Activated CD4-positive, alpha-beta memory T cell treated with anti-CD3 and anti-CD28 coated beads for 36 hours (primary cell): ENCODE measurements around the gene THAP10. TPM values are rescaled to one million over a fixed set of nuclear protein-coding genes. Genes with fewer than 3 reads are reported as not detected.

Experiments used
- CTCF ChIA-PET: fragments of 350-600 bp; sonication (Branson Sonifier 250); formaldehyde crosslinking; loops from one replicate; lab custom pipeline; 2021; ENCODE audit warnings: antibody characterized with exemption, inconsistent platforms; lab: Charles Lee
- POLR2A ChIA-PET: fragments of 350-600 bp; sonication (Branson Sonifier 250); formaldehyde crosslinking; loops from one replicate; lab custom pipeline; 2021; ENCODE audit warnings: antibody characterized with exemption; lab: Charles Lee
- DNase-seq: peaks from one replicate; pipeline ENCODE4 v3.0.0-alpha.2; 2020
- H3K27ac Mint-ChIP-seq: one replicate; pipeline ENCODE4 v1.8.0; 2021; ENCODE audit warnings: mixed read lengths
- H3K27me3 Mint-ChIP-seq: one replicate; pipeline ENCODE4 v1.8.0; 2021; ENCODE audit warnings: mixed read lengths
- H3K36me3 Mint-ChIP-seq: one replicate; pipeline ENCODE4 v1.8.0; 2021; ENCODE audit warnings: mixed read lengths
- H3K4me1 Mint-ChIP-seq: one replicate; pipeline ENCODE4 v1.8.0; 2021; ENCODE audit warnings: low read depth, mixed read lengths
- H3K4me3 Mint-ChIP-seq: one replicate; pipeline ENCODE4 v1.8.0; 2021; ENCODE audit warnings: mild to moderate bottlenecking, mixed read lengths
- H3K9me3 Mint-ChIP-seq: one replicate; pipeline ENCODE4 v1.8.0; 2021; ENCODE audit warnings: mixed read lengths
- intact Hi-C: fragments of 100-400 bp; cut with micrococcal nuclease; formaldehyde crosslinking; loops from one replicate; pipeline ENCODE4 v1.15.1; 2023
- total RNA-seq, 2 experiments: library from RNA; stranded (reverse); gene quantifications; one replicate each; pipeline ENCODE4 v1.2.3, GENCODE V29; 2021

Gene THAP10
- total RNA-seq, 2 experiments from 2014 or later: 0.19 to 0.51 TPM

DNA sequence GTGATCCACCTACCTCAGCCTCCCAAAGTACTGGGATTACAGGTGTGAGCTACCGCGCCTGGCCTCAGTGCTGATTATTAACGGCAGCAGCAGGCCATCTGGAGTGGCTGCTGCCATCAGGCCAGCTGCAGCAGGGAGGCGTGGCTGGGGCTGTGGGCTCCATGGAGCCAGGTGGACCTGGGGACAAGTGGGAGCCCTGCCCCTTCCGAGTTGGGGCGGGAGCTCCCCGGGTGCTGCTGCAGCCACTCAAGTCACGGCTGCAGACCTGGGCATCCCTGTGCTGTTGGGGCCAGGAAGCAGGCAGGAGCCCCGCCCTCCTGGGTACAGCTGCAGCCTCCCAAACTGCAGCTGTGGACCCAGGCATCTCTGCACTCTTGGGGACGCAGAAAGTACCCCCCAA is 24.3 kb upstream of the THAP10 start:
- POLR2A ChIA-PET: no interaction called here
- Mint-ChIP-seq H3K4me1 (no peaks in the 10 kb centered on the region), H3K4me3 (no peak overlapping the region), H3K36me3 (no peaks in the 10 kb centered on the region), H3K9me3 (no peaks in the 10 kb centered on the region), H3K27ac (no peak overlapping the region), H3K27me3 (peaks cover 4% of the 10 kb centered on the region)
- CTCF ChIA-PET: no interaction called here
- intact Hi-C loops: no loop called here
- DNase-seq: no peak

DNA sequence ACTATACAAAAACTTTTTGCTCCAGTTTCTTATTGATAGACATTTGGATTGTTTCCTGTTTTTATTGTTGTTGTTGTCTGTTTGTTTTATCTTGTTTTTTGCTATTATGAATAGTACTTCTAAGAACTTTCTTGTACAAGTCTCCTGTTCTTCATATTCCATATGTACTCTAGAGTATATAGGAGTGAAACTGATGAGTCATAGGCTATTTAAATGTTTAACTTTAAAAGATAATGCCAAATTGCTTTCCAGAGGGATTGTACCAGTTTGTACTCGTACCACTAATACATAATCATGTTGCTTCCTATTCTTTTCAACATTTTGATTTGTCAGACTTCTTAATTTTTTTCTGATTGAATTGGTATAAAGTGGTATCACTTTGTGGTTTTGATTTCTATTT is 20.0 kb upstream of the THAP10 start:
- H3K27ac Mint-ChIP-seq: no peak overlapping the region
- POLR2A ChIA-PET: no interaction called here
- DNase-seq: no peak
- no peaks in the 10 kb centered on the region for H3K36me3 Mint-ChIP-seq
- CTCF ChIA-PET: no interaction called here
- H3K4me3 Mint-ChIP-seq: no peak overlapping the region
- intact Hi-C loops: no loop called here
- H3K4me1 Mint-ChIP-seq: no peaks in the 10 kb centered on the region
- H3K9me3 Mint-ChIP-seq: peaks cover 14% of the 10 kb centered on the region
- peaks cover 2% of the 10 kb centered on the region for H3K27me3 Mint-ChIP-seq

DNA sequence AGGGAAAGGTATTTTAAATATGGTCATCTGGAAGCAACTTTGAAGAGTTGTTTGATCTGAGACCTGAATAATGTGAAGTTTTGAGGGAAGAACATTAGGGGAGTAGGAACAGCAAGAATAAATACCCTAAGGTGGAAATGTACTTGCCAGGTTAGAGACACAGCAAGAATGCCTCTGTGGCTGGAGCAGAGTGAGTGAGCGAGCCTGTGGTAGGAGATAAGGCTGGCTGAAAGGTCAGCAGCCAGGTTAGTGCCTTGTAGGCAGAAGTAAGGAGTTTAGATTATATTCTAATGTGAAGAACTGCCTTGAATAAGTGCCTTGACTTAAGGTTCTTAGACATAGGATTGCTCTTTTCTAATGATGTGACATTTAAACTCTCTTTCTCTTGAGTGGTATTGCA is 18.7 kb upstream of the THAP10 start:
- ChIA-PET CTCF (no interaction called here), POLR2A (no interaction called here)
- peaks cover 18% of the 10 kb centered on the region for H3K9me3 Mint-ChIP-seq
- no peak for DNase-seq
- no peak overlapping the region for H3K4me3 Mint-ChIP-seq
- no peaks in the 10 kb centered on the region for H3K4me1 Mint-ChIP-seq
- H3K36me3 Mint-ChIP-seq: no peaks in the 10 kb centered on the region
- peaks cover 7% of the 10 kb centered on the region for H3K27me3 Mint-ChIP-seq
- no peak overlapping the region for H3K27ac Mint-ChIP-seq
- intact Hi-C loops: no loop called here

DNA sequence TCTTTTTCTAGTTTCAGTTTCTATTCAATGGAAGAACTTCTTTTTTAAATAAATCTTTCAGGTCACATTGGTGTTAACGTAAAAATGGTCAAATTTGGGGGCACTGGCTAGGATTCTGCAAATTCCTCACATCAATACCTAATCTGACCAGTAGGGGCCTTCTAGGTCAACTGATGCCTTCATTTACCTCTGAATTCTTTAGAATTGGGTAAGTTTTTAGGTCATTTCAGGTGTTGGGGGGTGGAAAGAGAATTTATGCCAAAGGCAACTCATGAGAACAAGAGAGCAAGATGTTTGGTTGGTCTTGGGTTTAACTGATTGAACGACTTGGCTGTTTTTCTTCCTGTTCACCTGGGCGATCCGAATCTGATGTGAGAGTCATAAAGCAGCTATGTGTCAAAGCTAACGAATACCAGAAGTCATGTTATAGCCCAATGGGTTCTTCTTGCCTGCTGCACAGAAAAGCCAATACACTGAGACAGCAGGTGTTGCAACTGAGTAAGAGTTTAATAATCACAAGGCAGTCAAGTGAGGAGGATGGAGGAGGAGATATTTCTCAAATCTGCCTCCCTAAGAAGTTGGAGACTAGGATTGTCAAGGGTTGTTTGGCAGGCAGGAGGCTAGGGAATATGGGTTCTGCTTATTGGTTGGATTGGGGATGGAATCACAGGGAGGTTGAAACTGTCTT is 15.7 kb upstream of the THAP10 start:
- POLR2A ChIA-PET: no interaction called here
- no peaks in the 10 kb centered on the region for H3K4me1 Mint-ChIP-seq
- intact Hi-C loops: no loop called here
- CTCF ChIA-PET: interaction anchor here (1.3 to 1.4 kb wide), 2 partner anchors 11 to 15 kb away, joined by 3 to 4 read pairs; partner anchors contain the start of genes LRRC49 and THAP10
- no peaks in the 10 kb centered on the region for H3K36me3 Mint-ChIP-seq
- H3K27ac Mint-ChIP-seq: no peak overlapping the region
- H3K4me3 Mint-ChIP-seq: no peak overlapping the region
- H3K9me3 Mint-ChIP-seq: peaks cover 18% of the 10 kb centered on the region
- H3K27me3 Mint-ChIP-seq: peaks cover 11% of the 10 kb centered on the region
- DNase-seq: no peak

DNA sequence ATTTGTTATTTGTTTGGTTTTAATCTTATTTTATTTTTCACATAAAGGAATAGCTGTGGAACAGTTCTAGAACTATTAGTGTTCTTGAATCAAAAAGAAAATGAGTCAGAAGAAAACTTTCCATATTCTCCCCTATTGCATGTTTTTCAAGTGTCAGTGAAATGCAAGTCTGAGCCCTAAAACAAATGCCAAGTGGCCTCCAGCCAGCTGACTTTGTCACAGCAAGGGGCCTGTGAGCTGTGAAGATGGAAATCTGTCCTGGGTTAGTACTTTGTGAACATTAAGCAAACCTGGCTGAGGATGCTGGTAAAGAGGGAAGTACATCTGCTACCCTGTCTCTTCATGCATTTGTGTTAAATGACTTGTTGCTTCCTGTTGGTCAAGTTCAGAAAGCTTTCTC is 14.6 kb upstream of the THAP10 start:
- H3K27ac Mint-ChIP-seq: no peak overlapping the region
- H3K27me3 Mint-ChIP-seq: peaks cover 15% of the 10 kb centered on the region
- intact Hi-C loops: no loop called here
- peaks cover 18% of the 10 kb centered on the region for H3K9me3 Mint-ChIP-seq
- ChIA-PET POLR2A (no interaction called here), CTCF (interaction anchor here (1.3 to 1.4 kb wide), 2 partner anchors 12 to 14 kb away, joined by 3 to 4 read pairs; partner anchors contain the start of genes LRRC49 and THAP10)
- no peaks in the 10 kb centered on the region for H3K36me3 Mint-ChIP-seq
- no peak for DNase-seq
- no peak overlapping the region for H3K4me3 Mint-ChIP-seq
- no peaks in the 10 kb centered on the region for H3K4me1 Mint-ChIP-seq

DNA sequence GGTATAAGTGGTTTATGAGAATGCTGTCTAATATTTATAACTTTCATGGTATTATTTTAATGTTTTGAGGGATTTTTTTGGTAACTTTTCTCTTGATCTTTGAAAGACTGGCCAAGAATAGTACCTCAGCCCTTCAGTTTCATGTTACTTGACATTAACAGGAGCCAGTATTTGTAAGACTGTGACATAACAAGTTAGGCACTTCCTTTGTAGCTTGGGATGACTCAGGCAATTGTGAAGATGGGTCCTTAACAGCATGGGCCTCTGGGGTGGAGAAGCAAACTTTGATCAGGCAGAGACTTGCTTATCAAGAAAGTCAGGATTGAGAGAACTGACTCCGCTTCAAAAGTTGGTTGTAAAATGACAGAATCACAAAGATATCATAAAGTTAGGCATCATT is 9.9 kb upstream of the THAP10 start:
- Mint-ChIP-seq H3K9me3 (peaks cover 3% of the 10 kb centered on the region), H3K4me1 (no peaks in the 10 kb centered on the region), H3K36me3 (no peaks in the 10 kb centered on the region), H3K27ac (no peak overlapping the region), H3K4me3 (no peak overlapping the region), H3K27me3 (peaks cover 16% of the 10 kb centered on the region)
- ChIA-PET CTCF (no interaction called here), POLR2A (no interaction called here)
- no peak for DNase-seq
- intact Hi-C loops: no loop called here

DNA sequence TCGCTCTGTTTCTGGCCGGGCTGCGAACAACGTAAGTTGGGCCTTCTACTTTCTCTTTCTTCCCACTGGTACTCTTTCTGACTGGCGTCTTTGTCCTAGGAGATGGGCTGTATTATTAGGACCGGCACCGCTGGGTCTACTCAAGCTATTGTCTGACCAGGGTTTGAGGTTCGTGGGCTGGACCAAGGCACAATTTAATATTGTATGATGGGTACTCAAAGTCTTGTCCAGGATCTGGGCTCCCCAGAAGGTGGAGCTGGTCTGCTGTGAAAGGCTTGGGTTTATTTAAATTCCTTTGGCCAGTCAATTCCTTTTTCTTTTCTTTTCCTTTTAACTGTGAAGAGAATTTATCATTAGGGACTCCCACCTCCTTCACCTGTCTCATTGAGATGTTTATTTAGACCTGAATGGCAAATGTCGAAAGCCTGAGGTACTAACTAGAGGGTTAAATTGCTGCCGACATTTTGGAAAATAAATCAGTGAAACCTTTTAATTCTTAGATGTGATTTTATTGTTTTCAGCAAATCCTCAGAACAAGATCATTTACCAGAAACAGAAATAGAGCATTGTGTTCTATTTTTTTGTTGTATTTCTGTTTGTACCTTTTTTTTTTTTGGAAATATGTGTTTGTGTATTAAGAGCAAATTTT is 803 bp upstream of the THAP10 start:
- Mint-ChIP-seq H3K4me3 (peak overlapping the region; percentile 84), H3K36me3 (peaks cover 5% of the 10 kb centered on the region), H3K27ac (peak overlapping the region; percentile 24), H3K9me3 (no peaks in the 10 kb centered on the region), H3K4me1 (peaks cover 9% of the 10 kb centered on the region), H3K27me3 (peaks cover 39% of the 10 kb centered on the region)
- DNase-seq: peak; percentile 11
- CTCF ChIA-PET: interaction anchor here (1.4 to 1.5 kb wide), 2 partner anchors 15 to 68 kb away, joined by 3 to 4 read pairs; no protein-coding TSS in a partner anchor
- POLR2A ChIA-PET: no interaction called here
- intact Hi-C loops: no loop called here

DNA sequence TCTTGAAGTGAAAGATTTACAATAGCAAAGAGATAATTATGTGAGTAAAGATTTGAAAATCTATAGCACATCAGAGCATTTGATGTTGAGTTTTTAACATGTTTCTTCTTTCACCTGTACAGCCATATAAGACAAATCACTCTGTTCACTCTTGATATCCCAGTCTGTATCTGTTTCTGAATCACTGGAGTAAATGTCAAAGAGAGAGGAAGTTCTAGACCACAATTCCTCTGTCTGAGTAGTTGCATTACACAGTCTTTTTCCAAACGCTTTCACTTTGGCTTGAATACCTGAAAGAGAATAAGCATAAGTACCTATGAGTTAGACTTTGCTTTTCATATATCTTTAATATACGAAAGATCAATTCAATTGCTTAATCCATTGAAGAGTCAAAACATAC is 9.9 kb downstream of the THAP10 start:
- intact Hi-C loops: no loop called here
- no peak for DNase-seq
- Mint-ChIP-seq H3K36me3 (no peaks in the 10 kb centered on the region), H3K9me3 (no peaks in the 10 kb centered on the region), H3K27me3 (peaks cover 21% of the 10 kb centered on the region), H3K4me1 (no peaks in the 10 kb centered on the region), H3K27ac (no peak overlapping the region), H3K4me3 (no peak overlapping the region)
- ChIA-PET POLR2A (no interaction called here), CTCF (no interaction called here)

DNA sequence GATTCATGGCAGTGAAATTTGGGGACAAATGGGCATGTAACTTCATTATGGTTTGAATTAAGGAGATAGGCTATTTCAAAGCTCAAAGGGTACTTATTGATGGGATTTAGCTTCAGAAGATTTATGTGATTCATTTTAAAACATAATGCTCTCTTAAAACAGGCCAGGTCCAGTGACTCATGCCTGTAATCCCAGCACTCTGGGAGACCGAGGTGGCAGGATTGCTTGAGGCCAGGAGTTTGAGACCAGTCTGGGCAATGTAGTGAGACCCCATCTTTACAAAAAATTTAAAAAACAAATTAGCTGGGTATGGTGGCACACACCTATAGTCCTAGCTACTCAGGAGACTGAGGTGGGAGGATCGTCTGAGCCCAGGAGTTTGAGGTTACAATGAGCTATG is 11.5 kb downstream of the THAP10 start:
- no peak overlapping the region for H3K27ac Mint-ChIP-seq
- CTCF ChIA-PET: no interaction called here
- intact Hi-C loops: no loop called here
- H3K36me3 Mint-ChIP-seq: no peaks in the 10 kb centered on the region
- H3K9me3 Mint-ChIP-seq: no peaks in the 10 kb centered on the region
- no peak overlapping the region for H3K4me3 Mint-ChIP-seq
- POLR2A ChIA-PET: no interaction called here
- H3K4me1 Mint-ChIP-seq: no peaks in the 10 kb centered on the region
- peaks cover 26% of the 10 kb centered on the region for H3K27me3 Mint-ChIP-seq
- DNase-seq: no peak

DNA sequence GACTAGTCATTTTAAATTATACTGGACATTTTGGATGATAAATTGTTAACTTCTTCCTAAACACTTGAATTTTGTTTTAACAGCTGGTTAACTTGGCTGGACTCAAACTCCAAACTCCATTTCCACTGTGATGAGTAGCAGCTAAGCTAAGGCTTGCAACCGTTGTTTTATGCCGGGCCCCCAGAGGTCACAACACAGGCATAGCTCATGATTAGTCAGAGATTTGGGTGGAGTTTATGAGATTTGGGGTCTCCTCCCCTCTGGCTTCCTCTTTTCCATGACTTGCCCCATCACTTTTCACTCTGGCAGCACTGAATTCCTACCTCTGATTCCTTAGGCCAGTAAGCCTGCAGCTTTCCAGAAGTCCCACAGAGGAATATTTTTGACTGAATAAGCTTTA is 12.8 kb downstream of the THAP10 start:
- Mint-ChIP-seq H3K4me1 (no peaks in the 10 kb centered on the region), H3K27me3 (peaks cover 33% of the 10 kb centered on the region), H3K9me3 (no peaks in the 10 kb centered on the region), H3K4me3 (no peak overlapping the region), H3K36me3 (no peaks in the 10 kb centered on the region), H3K27ac (no peak overlapping the region)
- no peak for DNase-seq
- CTCF ChIA-PET: no interaction called here
- intact Hi-C loops: no loop called here
- POLR2A ChIA-PET: no interaction called here

DNA sequence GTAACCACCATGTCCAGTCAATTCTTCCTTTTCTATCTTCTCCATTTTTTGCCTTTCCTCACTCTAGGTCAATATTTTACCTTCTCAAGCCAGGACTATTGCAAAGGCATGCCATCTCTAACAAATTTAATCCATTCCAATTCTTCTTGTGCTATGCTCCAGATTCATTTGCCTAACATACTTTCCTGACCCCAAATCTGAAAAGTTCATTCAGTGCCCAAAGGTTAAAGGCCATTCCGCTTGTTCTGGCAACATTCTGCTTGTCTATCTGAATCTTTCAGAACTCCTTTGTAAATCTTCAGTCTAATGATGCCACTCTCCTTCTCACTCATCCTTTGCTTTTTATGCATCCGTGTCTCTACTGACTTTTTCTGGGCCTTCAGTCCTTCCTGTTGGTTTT is 15.6 kb downstream of the THAP10 start:
- ChIA-PET CTCF (no interaction called here), POLR2A (no interaction called here)
- Mint-ChIP-seq H3K9me3 (no peaks in the 10 kb centered on the region), H3K4me3 (no peak overlapping the region), H3K4me1 (no peaks in the 10 kb centered on the region), H3K36me3 (no peaks in the 10 kb centered on the region), H3K27ac (no peak overlapping the region), H3K27me3 (peaks cover 30% of the 10 kb centered on the region)
- intact Hi-C loops: no loop called here
- no peak for DNase-seq

DNA sequence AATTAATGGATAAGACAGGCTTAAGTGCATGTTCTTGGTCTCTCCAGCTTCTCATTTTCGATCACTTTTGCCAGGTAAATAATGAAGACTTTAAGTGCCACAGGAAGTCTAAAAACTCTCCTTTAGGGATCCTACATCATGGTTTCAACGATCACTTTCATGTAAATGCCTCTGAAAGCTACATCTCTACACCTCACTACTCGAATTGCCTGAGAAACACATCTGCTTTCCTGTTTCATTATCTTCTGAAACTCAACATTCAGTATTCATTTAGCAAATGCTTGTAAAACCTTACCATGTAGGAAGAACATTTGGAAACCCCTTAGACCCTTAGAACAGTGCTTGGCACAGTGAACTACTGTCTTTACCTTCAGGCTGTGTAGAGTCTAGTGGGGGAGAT is 16.2 kb downstream of the THAP10 start:
- Mint-ChIP-seq H3K9me3 (no peaks in the 10 kb centered on the region), H3K27me3 (peaks cover 30% of the 10 kb centered on the region), H3K4me1 (no peaks in the 10 kb centered on the region), H3K36me3 (no peaks in the 10 kb centered on the region), H3K27ac (no peak overlapping the region), H3K4me3 (no peak overlapping the region)
- ChIA-PET CTCF (no interaction called here), POLR2A (no interaction called here)
- DNase-seq: no peak
- intact Hi-C loops: no loop called here
